Upper lobe of left lung (tissue), 4 donors: Measurements from ENCODE around the gene RAB29.

Experiments used
- EP300 ChIP-seq, 4 donors: sonication (generic); formaldehyde crosslinking; IDR thresholded peaks; one replicate each; pipeline ENCODE4 v1.5.1; 2017; ENCODE audit warnings: antibody characterized with exemption in 4 of 4, control low read depth in 2 of 4
- POLR2A ChIP-seq, 4 donors: fragments of 450-650 bp; IDR thresholded peaks; one replicate each; pipeline ENCODE4 v1.5.1; 2016 to 2017; ENCODE audit warnings: antibody characterized with exemption in 4 of 4, mild to moderate bottlenecking in 2 of 4
- TF ChIP-seq, protein P1 (sequence below), 6 experiments: fragments of 450-650 bp in 4 of 6; fragments of 200-600 bp in 2 of 6; sonication (generic) in 2 of 6; IDR thresholded peaks; one replicate each; pipeline ENCODE4 v1.5.1; 2016 to 2019; ENCODE audit warnings: antibody characterized with exemption in 6 of 6

DNA sequence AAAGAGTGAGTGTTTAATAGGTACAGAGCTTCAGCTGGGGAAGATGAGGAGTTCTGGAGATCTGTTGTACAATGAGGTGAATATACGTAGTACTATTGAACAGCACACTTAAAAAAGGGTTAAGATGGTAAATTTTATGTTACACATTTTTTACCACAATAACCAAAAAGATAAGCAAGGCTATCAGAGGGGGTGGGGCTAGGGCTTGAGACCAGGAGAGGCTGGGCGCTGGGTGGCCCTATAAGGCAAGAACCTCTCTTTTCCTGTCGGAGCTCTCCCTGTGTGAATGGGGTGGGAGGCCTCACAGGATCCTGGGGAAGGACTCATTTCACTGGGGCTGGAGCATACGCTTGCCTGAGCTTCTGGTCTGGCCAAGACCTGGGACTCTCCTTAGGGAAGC, 28.7 kb upstream of the RAB29 start:
- TF ChIP-seq, protein P1, sequence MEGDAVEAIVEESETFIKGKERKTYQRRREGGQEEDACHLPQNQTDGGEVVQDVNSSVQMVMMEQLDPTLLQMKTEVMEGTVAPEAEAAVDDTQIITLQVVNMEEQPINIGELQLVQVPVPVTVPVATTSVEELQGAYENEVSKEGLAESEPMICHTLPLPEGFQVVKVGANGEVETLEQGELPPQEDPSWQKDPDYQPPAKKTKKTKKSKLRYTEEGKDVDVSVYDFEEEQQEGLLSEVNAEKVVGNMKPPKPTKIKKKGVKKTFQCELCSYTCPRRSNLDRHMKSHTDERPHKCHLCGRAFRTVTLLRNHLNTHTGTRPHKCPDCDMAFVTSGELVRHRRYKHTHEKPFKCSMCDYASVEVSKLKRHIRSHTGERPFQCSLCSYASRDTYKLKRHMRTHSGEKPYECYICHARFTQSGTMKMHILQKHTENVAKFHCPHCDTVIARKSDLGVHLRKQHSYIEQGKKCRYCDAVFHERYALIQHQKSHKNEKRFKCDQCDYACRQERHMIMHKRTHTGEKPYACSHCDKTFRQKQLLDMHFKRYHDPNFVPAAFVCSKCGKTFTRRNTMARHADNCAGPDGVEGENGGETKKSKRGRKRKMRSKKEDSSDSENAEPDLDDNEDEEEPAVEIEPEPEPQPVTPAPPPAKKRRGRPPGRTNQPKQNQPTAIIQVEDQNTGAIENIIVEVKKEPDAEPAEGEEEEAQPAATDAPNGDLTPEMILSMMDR (IDR thresholded peaks at IDR 0.05) = no peak
- TF ChIP-seq POLR2A (IDR thresholded peaks at IDR 0.05) (no peak), EP300 (IDR thresholded peaks at IDR 0.05) (no peak)
